GM18519 (cell line): Measurements from ENCODE around the gene DDIAS.
A peak's percentile ranks its signal among the peaks of the same experiment; 100 is the strongest.
"Not testable (repeated sequence)": the region's sequence is repeated elsewhere in the genome, so short reads cannot be mapped to it uniquely, and the experiment has no call there.

ENCODE experiments used
- ATAC-seq: cut with Tn5 transposase; IDR thresholded peaks from one replicate; pipeline ENCODE4 v1.9.1; 2021; ENCODE audit warnings: mild to moderate bottlenecking, moderate library complexity; ENCODE audit not compliant: unreplicated experiment, low FRiP score

The DDIAS gene

DNA sequence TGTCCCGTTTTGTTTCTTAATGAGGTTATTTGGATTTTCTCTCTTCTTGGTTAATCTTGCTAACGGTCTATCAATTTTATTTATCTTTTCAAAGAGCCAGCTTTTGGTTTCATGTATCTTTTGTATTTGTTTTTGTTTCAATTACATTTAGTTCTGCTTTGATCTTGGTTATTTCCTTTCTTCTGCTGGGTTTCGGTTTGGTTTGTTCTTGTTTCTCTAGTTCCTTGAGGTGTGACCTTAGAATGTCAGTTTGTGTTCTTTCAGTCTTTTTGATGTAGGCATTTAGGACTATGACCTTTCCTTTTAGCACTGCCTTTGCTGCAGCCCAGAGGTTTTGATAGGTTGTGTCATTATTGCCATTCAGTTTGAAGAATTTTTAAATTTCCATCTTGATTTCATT is 18.7 kb downstream of the DDIAS start:
- not testable (repeated sequence) for ATAC-seq

- ATAC-seq, result not testable (repeated sequence)
Observed at GRCh38 chr11:82922396-82923173, 21.0 kb downstream of the DDIAS start.

GRCh38 chr11:82924522-82925224 is 23.1 kb downstream of the DDIAS start:
- ATAC-seq, result no peak

- peak; percentile 68 for ATAC-seq
Observed at GRCh38 chr11:82927264-82927880, 25.8 kb downstream of the DDIAS start.

GRCh38 chr11:82929121-82929520 is 27.6 kb downstream of the DDIAS start:
- ATAC-seq, result no peak

GRCh38 chr11:82930229-82930628 is 28.7 kb downstream of the DDIAS start:
- ATAC-seq, result no peak

DNA sequence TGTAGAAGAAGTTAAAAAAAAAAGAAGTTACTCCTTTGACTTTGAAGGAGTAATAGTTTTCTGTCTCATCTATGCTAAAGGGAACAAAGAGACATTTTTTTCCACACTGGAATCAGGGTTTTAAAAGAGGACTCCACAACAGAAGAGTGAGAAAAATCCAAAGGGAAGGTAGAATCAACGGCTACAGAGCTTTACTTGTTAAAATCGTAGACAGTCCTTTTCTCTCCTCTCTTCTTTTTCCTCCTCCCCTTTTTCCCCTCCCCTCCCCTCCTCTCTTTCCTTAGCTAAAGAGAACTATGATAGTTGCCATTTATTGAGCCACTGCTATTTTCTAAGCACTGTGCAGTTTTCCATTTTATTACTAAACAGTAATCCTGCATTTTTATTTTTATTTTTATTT is 29.2 kb downstream of the DDIAS start:
- no peak for ATAC-seq

DNA sequence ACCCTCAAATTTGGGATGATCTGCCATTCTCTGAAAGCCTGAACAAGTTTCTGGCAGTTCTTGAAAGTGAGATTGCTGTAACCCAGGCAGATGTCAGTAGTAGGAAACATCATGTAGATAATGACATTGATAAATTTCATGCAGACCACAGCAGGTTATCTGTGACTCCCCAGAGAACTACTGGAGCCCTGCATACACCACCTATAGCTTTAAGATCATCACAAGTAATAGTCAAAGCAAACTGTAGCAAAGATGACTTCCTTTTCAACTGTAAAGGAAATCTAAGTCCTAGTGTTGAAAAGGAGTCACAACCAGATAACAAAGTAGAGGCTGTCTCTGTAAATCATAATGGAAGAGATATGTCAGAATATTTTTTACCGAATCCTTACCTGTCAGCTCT is 31.0 kb downstream of the DDIAS start:
- ATAC-seq, result no peak

- ATAC-seq, result no peak
Observed at GRCh38 chr11:82936261-82936660, 34.7 kb downstream of the DDIAS start.

DNA sequence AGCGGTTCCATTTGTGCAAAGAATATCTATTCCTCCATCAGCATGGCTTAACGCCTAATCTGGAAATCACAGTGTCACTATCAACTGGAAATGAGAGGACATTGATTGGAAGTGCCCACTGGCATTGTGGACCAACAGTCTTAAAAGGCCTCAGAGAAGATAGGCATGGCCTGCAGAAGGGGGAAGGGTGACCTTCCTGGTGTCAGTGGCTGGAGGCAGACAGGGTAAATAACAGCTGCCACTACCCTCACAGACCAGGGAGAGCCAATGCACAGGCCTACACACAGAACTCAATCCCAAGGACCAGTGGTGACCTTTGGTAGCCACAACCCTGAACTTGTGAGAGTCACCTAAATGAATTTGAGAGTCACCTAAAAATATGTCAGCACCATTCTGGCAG is 36.0 kb downstream of the DDIAS start:
- ATAC-seq, result no peak

- ATAC-seq, result no peak
Observed at GRCh38 chr11:82939456-82939855, 37.9 kb downstream of the DDIAS start.

DNA sequence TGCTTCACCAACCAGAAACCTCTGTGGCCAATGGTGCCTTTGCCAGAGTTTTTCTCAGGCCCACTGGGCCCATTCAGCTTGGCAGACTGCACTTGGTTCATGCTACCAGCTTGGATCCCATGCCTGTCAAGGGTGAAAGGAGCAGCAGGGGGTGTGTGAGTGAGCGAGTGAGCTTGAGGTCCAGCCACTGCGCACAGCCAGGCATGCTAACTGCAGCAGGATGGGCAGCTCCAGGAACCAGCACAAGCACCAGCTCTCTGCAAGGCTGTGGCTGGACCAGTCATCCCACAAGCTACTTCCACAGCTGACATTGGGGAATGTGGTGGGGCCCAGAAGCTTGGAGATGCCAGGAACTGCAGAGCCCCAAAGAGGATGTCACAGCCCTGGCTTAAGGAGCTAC is 40.8 kb downstream of the DDIAS start:
- no peak for ATAC-seq

- not testable (repeated sequence) for ATAC-seq
Observed at GRCh38 chr11:82943430-82943829, 41.9 kb downstream of the DDIAS start.

- no peak for ATAC-seq
Observed at GRCh38 chr11:82944198-82944597, 42.7 kb downstream of the DDIAS start.

GRCh38 chr11:82945041-82945440 is 43.5 kb downstream of the DDIAS start:
- not testable (repeated sequence) for ATAC-seq

- ATAC-seq, result no peak
Observed at GRCh38 chr11:82945682-82946081, 44.1 kb downstream of the DDIAS start.

GRCh38 chr11:82949352-82949751 is 47.8 kb downstream of the DDIAS start:
- no peak for ATAC-seq

DNA sequence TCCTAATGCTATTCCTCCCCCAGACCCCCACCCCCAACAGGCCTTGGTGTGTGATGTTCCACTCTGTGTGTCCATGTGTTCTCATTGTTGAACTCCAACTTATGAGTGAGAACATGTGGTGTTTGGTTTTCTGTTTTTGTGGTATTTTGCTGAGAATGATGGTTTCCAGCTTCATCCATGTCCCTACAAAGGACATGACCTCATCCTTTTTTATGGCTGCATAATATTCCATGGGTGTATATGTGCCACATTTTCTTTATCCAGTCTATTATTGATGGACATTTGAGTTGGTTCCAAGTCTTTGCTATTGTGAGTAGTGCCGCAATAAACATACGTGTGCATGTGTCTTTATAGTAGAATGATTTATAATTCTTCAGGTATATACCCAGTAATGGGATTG is 49.0 kb downstream of the DDIAS start:
- not testable (repeated sequence) for ATAC-seq

DNA sequence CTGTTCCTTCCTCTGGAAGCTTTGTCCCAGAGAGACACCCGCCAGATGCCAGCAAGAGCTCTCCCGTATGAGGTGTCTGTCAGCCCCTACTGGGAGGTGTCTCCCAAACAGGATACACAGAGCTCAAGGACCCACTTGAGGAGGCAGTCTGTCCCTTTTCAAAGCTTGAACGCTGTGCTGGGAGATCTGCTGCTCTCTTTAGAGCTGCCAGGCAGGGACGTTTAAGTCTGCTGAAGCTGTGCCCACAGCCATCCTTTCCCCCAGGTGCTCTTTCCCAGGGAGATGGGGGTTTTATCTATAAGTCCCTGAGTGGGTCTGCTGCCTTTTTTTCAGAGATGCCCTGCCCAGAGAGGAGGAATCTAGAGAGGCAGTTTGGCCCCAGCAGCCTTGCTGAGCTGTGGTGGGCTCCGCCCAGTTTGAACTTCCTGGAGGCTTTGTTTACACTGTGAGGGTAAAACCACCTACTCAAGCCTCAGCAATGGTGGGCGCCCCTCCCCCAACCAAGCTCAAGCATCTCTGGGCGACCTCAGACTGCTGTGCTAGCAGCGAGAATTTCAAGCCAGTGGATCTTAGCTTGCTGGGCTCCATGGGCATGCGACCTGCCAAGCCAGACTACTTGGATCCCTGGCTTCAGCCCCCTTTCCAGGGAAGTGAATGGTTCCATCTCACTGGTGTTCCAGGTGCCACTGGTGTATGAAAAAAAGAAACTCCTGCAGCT is 54.4 kb downstream of the DDIAS start:
- ATAC-seq, result not testable (repeated sequence)

- ATAC-seq, result peak; percentile 81
Observed at GRCh38 chr11:82959987-82960778, 58.6 kb downstream of the DDIAS start.
